LNCAP (cell line): ENCODE results near the gene SLC20A1.

Source experiments
- CTCF ChIP-seq: fragments of 450-650 bp; IDR thresholded peaks from 2 replicates; pipeline ENCODE4 v1.5.1; 2017; ENCODE audit warnings: mild to moderate bottlenecking

Gene SLC20A1

GRCh38 chr2:112605926-112606325, 39.8 kb upstream of the SLC20A1 start:
- no peak for TF ChIP-seq CTCF

- no peak for TF ChIP-seq CTCF
Measured at GRCh38 chr2:112606547-112606946, 39.2 kb upstream of the SLC20A1 start.

GRCh38 chr2:112607680-112608438, 37.9 kb upstream of the SLC20A1 start:
- TF ChIP-seq CTCF: no peak

- no peak for TF ChIP-seq CTCF
Measured at GRCh38 chr2:112614201-112614840, 31.4 kb upstream of the SLC20A1 start.

GRCh38 chr2:112615051-112615450, 30.7 kb upstream of the SLC20A1 start:
- TF ChIP-seq CTCF: no peak

GRCh38 chr2:112618383-112618782, 27.4 kb upstream of the SLC20A1 start:
- TF ChIP-seq CTCF: no peak

GRCh38 chr2:112621790-112622527, 23.8 kb upstream of the SLC20A1 start:
- no peak for TF ChIP-seq CTCF
